GM10266 (cell line): ENCODE measurements around the gene MC1R.
"Not testable (repeated sequence)": the region's sequence is repeated elsewhere in the genome, so short reads cannot be mapped to it uniquely, and the experiment has no call there.

Experiments
- DNase-seq: peaks from one replicate; pipeline ENCODE4 v3.0.0; 2012; ENCODE audit errors: extremely low spot score
- TF ChIP-seq, protein P1 (sequence below): IDR thresholded peaks from 2 replicates; pipeline ENCODE4 v1.5.1; 2012; ENCODE audit warnings: mild to moderate bottlenecking, low read depth; ENCODE audit not compliant: control insufficient read depth, insufficient read depth; ENCODE audit errors: missing control alignments

The MC1R gene

DNA sequence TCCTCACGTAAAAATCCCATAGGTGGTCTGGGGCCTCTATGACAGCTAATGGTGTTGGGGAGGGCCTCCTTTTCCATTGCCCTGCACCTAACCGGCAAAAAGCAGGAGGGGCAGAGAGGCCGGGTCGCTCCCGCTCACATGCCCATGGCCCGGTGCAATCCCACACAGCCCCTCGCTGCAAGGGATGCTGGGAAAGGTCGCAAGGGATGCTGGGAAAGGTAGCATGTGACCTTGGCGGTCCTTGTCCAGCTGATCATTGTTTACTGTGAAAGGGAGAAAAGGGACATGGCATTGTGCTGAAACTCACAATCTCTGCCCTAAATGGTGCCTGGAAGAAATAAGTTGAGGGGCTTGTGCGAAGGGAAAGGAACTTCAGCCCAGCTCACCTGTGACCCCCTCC, 39.9 kb downstream of the MC1R start:
- TF ChIP-seq, protein P1, sequence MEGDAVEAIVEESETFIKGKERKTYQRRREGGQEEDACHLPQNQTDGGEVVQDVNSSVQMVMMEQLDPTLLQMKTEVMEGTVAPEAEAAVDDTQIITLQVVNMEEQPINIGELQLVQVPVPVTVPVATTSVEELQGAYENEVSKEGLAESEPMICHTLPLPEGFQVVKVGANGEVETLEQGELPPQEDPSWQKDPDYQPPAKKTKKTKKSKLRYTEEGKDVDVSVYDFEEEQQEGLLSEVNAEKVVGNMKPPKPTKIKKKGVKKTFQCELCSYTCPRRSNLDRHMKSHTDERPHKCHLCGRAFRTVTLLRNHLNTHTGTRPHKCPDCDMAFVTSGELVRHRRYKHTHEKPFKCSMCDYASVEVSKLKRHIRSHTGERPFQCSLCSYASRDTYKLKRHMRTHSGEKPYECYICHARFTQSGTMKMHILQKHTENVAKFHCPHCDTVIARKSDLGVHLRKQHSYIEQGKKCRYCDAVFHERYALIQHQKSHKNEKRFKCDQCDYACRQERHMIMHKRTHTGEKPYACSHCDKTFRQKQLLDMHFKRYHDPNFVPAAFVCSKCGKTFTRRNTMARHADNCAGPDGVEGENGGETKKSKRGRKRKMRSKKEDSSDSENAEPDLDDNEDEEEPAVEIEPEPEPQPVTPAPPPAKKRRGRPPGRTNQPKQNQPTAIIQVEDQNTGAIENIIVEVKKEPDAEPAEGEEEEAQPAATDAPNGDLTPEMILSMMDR, result no peak
- DNase-seq, result no peak

DNA sequence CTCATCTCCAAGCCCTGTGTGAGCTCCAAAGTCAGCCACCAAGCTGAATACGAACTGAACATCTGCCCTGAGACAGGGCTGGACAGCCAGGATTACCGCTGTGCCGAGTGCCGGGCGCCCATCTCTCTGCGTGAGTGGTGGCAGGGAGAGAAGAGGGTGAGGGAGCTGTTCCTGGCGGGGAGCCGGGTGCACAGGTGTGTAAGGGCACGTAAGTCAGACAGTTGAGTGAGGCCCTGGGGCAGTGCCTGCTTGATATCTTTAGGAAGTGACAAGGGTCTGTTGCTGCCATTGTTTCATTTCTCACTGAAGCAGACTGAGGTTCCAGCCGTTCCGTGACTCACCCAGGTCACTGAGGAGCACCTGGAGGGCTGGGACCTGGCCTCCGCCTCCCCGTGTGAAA, 42.3 kb downstream of the MC1R start:
- TF ChIP-seq, protein P1, result no peak
- DNase-seq, result no peak

DNA sequence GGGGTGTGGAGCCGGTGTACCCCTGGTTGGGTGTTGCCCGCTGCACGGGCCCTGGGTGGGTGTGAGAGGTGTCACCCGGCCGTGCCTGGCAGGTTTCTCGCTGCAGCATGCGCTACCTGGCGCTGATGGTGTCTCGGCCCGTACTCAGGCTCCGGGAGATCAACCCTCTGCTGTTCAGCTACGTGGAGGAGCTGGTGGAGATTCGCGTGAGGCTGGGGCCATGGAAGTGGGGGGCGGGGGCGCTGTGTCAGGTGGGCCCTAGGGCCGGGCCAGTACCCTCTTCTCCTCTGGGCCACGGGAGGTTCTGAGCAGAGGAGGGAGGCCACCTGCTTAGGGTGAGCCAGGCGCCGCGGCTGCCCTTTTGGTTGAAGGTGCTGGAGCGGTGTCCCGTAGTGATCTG, 43.3 kb downstream of the MC1R start:
- TF ChIP-seq, protein P1, result no peak
- DNase-seq, result no peak

GRCh38 chr16:89962754-89963498, 44.3 kb downstream of the MC1R start:
- no peak for DNase-seq
- TF ChIP-seq, protein P1, result no peak

GRCh38 chr16:89964201-89964600, 45.5 kb downstream of the MC1R start:
- TF ChIP-seq, protein P1, result no peak
- no peak for DNase-seq

DNA sequence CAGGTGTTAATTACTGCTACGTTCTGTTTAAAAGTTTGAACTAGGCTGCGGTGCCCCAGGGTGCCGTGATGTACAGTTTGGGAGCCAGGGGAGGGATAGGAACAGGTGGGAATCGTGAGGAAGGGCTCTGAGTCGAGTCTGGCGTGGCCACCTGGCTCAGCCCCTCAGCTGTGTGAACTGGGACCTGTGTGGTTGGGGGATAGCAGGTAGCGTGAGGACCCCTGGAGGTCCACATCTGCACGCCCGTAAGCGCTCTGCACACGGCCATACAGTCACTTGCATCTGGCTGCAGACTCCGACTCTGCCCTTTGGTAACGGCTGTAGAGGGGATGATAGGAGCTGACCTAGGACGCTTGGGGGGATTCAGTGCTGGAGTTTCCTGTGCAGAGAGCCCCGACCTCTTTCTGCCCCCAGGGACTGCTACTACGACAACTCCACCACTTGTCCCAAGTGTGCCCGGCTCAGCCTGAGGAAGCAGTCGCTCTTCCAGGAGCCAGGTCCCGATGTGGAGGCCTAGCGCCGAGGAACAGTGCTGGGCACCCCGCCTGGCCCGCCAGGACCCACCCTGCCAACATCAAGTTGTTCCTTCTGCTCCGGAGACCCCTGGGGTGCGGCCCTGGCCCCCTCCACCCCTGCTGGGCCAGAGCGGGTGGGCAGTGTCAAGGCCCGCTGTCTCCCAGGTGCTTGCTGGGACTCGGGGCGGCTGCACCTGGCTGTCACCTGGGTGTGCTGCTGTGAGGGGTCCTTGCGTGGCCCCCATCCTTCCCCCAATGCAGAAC, 47.0 kb downstream of the MC1R start:
- DNase-seq, result no peak
- TF ChIP-seq, protein P1, result no peak

DNA sequence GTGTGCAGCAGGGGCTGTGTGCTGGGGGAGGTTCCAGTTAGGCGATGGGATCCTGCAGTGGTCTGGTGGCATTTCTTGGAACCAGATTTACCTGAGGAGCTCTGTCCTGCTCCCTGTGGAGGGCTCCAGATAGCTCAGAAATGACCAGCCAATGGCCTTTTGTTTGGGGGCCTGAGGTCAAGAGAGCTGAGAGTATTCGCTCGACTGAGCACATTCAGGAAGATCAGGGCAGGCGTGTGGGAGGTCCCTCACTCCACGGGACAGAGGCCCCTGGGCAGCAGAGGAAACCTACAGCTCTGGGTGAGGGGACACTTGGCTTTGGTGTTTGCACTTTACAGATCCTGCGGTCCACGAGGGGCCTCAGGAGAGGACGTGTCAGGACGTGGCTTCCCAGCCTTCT, 48.1 kb downstream of the MC1R start:
- TF ChIP-seq, protein P1, result no peak
- no peak for DNase-seq

DNA sequence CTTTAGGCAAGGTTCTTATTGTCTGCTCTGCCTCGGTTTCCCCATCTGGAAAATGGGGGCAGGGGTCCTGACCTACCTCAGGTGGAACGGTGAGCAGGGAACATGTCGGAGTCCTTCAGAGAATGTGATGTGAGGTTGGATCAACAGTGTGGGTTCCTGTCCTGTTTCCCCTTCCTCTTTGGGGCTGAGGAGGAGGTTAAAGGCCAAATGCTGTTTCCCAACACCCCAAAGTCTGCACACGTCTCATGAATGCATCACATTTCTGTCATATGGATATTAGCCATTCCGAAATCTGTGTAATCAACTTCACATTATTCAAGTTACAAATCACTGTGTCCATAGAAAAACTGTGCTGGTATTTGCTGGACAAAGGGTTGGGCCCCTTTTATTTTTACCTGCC, 48.8 kb downstream of the MC1R start:
- not testable (repeated sequence) for DNase-seq

DNA sequence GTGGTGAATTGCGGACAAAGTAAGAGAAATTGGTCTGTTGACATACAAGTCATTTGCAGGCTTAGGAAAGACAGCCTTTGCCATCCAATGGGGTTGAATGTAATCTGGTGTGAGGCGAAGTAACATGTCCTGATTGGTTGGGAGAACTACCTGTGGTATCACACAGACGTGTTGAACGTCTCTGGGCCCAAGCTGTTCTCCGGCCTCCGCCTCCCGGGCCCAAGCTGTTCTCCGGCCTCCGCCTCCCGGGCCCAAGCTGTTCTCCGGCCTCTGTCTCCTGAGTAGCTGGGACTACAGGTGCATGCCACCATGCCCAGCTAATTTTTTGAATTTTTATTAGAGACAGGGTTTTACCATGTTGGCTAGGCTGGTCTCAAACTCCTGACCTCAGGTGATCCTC, 49.4 kb downstream of the MC1R start:
- DNase-seq, result not testable (repeated sequence)
